NCI-H2029 treated with DMSO at 0.1 percent for 48 hours (cell line): Measurements from ENCODE around the gene PIGC.

ENCODE experiments used
- DNase-seq: peaks from one replicate; lab custom pipeline; 2025; lab: John Stamatoyannopoulos, UW

PIGC gene

DNA sequence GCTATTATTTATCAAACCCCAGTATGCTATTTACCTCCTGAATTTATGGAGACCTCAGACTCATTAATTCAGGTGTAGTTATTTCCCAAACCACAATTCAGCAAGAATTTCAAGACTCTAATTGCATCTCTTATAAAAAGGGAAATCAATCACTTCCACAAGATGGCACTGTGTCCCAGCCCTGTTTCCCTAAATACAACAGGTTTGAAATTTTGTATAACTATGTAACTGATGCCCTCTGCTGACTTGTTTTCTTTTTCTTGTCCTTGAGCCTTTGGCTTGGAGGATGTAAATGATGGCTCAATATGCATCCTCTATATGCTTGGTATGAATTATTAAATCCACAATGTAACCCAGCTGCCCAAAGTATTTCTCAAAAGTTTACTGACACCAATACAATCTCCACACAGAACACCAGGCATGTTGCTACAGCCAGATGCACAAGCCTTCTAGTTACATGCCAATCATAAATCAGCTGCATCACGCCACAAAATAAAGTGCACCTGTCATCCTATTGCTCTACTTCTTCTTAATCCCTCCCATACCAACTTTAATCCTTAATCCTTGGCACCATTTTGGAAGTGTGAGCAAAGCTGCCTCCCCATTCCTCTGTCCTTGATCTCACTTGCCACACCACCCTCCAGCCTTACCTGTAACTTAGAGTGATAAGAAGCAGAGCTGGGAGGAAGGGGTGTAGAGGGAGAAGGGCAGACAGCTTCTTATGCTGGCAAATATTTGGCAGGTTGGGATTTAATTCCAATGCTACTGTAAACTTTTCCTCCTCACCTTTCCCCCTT, 14.3 kb downstream of the PIGC start:
- peak; percentile 21 for DNase-seq

DNA sequence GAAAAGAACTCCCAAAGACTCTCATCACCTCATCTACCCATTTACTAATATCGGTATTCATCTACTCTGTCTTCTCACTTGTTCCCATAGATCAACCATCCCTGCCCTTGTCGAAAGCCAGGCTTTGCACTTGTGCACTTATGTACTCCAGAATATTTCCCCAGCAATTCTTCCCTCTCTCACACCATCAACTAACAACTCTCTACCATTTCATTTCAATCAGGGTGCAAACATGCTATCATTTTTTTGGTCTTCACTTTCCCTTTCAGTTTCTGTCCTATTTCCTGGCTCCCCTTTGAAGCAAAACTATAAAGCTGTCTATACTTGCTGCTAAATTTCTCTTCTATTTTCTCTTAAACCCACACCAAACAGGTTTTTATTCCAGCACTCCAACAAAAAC, 16.7 kb downstream of the PIGC start:
- no peak for DNase-seq

DNA sequence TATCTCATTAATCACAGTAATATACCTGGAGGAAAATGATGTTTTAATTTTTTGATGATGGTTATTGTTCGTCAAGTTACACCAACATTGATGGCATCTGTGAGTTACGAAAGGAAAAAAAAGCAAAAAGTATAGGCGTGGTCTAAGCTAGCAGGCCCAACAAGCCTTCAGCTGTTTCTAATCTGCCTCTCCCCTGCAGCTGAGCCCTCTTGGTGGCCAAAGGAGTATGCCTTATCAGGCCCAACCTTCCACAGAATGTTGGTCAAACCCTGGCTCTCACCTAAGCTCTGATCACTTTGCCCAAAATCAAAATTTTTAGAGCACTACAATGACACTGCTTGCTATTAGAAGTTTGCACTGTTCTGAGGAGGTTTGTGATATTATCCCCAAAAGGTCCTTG, 18.5 kb downstream of the PIGC start:
- DNase-seq: no peak

DNA sequence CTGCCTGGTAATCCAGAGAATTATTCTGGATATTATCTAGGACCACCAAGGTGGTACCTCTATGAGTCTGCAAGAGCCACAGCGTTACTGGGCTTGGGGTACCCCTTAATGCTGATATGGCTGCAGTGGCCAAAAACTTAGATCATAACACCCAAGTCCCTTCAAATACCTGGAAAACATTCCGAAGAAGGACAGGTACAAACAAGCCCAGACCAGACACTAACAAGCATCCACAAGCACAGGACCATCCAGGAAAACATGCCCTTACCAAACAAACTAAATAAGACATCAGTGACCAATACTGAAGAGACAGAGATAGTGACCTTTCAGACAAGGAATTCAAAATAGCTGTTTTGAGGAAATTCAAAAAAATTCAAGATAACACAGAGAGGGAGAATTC, 20.5 kb downstream of the PIGC start:
- DNase-seq: no peak

DNA sequence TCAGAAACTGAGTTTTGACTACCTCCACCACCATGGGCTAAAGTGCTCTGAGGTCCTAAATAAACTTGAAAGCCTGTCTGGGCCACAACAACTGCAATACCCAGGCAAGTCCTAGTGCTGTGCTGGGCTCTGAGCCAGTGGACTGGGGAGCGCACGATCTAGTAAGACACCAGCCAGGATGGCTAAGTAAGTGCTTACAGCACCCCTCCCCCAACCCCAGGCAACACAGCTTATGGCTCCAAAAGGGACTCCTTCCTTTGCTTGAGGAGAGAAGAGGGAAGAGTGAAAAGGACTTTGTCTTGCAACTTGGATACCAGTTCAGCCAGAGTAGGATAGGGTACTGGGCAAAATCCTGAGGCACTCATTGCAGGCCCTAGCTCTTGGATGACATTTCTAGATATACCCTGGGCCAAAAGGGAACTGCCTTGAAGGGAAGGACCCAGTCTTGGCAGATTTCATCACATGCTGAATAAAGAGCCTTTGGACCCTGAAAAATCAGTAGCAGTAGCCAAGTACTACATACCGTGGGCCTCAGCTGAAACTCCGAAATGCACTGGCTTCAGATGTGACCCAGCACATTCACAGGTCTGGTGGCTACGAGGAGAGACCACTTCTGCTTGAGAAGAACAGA, 21.8 kb downstream of the PIGC start:
- DNase-seq: no peak

DNA sequence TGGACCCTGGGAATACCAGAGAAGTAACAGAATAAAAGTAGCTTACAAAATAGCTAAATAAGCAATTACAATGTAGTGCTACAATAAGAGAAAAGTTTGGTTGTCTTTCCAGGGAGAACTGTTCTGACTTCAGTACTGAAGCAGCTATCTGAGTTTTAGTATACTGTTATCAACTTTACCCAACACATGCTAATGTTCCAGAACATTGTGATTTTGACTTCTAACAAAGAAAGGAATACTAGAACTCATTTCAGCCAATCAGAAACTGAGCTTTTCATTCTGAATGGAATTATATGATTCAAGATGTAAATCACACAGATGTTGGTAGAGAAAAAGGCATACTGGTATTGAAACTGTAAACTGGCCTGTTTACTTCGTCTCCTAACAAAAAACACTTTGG, 23.5 kb downstream of the PIGC start, which contains the start of gene C1orf105:
TSS of gene C1orf105 (plus strand) at position 301 of the 400 bp plus-strand sequence. CDS start 201 bp downstream, outside the sequence.
- no peak for DNase-seq

DNA sequence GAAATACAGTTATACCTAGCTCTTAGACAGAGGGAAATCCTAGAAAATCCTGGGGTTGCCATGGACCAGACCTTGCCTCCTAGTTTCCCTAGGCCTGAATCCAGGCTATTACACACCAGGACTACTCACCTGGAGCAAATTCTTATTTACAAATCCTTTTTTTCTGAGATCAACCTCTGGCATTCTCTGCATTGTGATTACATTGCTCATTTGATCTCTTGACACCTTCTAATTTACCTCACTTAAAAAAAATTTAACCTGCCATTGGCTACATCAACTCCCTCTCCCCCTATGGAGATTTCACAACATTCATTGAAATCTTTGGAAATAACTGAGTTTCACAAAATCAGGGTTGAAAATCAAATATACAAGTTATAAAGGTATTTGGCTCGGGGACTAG, 26.3 kb downstream of the PIGC start:
- DNase-seq: no peak

DNA sequence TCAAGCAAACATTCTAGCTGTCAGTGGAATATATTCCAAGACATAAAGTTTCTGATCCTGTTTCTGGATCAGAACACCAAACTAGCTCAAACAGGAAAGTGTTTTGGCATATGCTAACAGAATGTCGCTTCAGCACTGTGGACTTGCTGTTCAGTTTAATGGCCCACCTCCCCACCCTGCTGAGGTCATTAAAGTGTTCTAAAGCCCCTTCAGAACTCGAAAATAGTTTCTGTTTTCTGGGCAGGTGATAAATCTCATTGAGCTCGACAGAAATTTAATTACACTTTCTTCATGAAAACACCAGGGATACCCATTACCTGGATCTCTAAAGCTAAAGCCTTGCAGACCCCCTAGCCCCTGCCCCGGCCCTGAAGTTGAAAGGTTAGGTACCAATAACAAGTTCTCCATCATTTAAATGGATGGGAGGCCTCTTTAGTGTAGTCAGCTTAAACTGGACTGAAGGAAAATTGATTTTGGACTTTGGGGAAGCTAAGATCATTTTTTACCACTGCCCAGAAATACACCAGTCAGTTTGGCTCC, 27.3 kb downstream of the PIGC start:
- DNase-seq: no peak

DNA sequence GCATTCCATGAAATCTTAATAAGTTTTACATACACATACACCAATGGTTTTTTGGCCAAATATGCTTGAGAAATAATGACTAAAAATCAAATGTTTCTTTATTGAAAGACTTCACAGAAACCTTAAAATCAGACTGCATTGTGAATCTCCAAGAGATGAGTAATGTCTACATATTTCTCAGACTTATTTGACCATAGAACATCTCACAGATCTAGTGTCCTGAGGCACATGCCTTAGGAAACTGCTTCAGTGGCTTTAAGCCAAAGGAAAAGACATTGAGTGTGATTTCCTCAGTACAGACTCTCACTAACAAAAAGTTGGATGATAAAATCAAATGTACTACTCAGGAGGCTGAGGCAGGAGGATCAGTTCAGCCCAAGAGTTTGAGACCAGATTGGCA, 29.5 kb downstream of the PIGC start:
- DNase-seq: no peak

DNA sequence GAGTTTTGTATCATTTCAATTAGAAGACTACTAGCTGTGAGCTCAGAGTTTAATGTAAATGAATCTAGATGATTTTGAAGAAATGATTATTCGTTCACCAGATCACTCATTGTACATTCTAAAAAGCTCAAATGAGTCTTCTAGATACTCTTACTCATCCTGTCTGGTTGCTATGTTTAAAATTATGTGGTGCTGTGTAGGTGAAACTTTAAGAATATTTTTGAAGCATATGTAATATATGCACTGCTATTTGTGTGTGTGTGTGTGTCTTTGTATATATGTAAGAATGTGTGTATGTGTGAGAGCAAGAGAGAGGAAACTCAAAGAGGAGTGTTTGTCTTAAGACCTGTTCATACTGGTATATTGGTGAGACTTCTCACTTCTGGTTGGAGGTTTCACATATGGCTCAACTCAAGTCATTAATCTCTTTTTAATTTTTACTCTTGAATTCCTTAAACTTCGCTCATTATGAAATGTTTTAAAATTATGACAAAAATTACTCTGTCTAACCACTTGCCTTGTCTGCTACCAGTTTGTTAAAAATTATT, 32.0 kb downstream of the PIGC start:
- no peak for DNase-seq

DNA sequence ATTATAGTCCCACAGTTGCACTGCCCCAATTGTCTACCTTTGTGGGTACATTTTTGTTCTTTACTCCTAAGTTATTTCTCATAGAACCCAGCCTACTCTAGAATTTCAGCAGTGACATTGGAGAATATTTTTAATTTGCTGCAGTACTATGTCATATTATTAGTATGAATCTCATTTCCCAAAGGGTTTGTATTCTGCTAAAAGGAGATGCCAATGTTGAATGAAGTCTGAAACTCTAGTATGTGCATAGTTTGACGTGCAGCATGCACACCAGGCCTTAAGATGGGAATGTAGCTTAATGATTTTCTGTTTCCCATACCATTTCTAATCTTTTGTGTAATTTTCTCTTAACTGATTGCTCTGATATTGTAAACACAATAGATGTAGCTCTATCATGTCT, 33.8 kb downstream of the PIGC start:
- no peak for DNase-seq

DNA sequence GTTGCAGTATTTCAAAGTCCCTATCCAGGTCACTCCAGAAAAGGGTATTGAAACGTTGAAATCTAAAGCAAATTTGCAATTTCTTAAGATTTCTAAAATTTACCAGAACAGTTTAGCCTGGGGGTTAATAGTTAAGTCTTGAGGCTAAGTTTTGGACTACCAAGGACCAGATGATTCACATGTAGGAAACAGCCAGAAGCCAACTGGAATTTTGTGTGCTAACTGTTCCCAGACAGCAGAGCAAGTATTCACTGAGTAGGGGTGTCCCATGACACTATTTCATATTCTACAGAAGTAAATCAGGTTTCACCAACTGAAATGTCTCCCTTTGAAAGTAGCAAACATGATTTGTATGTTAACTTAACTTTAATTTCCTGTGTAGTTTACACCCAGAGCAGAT, 34.9 kb downstream of the PIGC start:
- no peak for DNase-seq

DNA sequence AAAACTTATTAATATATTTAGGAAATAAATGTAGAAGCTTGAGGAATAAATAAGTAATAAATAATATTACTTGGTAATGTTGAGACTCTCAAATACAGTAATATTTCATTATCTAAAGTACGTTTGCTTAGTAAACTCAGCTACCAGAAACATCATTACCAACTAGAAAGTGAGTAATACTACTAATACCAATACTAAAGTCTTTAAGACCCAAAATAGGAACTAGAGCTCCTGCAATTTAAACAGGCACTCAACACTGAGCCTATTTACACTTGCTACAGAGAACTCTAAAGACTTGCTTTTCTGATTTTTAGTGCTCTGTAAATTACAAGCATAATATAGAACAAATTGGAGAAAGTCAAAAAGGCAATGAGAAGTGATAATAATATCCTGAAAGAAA, 36.9 kb downstream of the PIGC start:
- DNase-seq: no peak

DNA sequence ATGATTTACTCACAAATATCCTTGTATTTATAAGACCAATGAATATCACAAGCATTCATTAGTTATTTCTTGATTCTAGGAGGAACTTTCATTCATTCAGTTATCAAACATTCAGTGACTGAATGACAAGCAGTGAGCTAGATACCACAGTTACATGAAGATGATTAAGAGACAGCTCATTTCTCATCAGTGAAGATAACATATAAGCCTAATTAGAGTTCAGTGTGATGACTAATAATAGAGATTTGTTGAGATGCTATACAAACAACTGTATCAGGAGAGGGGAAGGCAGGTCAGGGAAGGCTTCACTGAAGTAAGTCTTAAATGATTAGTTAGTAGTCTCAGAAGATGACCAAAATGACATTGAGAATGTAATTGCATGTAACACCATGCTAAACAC, 38.0 kb downstream of the PIGC start:
- DNase-seq: no peak

DNA sequence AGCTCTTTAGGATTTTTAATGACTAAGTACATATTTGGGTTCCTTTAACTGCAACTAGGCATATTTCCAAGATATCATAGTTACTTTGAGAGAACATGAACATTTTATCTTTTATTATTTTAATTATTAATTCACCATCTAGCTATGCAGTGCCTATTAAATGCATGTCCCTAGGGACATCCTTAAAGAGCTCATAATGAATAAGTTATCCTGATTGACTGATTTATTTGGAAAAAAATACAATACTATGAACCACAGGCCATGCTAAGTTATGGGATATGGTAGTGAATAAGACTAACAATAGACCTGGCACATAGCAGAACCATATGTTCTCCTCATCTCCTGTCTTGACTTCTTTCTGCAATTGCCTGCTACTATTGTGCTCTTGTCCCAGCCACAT, 39.7 kb downstream of the PIGC start:
- DNase-seq: no peak

DNA sequence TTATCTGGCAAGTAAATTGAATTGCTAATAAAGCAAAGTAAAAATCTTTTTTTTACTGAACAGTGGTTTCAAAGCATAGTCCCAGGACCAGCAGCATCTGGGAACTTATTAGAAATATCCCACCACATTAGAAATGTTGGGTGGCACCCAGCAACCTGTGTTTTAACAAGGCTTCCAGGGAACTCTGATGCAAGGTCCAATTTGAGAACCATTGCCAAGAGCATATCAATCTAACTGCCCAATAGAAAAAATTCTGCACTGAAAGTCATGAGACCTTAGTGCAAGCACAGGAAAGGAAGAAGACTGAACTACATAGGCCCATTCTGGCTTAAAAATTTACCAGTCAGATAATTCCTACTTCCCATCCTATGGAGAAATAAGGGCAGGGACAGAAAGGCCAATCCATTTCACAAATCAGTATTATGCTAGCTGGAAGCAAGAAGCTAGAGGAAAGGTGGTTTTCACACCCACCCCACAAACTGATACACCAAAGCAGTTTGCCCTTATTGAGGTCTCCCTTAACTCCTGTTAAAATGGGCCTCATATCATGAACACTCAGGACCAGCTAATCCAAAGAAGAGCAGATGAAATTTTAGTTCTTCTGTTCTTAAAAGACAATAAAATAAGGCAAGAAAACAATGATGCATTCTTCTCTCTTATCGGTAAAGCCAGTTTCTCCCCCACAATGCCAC, 40.8 kb downstream of the PIGC start:
- DNase-seq: no peak

DNA sequence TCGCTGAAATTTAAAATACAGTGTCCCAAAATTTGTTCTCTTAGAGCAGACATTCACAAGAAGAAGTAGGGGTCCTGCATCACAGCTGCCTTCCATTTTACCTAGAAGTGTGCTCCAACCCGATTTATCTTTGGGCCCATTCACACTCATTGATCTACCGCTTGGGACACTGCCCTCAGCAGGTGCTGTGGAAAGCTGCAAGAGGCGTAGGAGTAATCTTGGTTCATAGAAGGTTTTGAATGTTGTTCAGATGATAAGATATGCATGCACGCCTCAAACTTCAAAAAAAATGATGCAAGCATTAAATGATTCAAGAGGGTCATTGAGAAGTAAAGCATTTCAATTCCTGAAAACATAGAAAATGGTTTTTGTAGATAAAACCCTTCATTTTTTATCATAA, 42.0 kb downstream of the PIGC start:
- DNase-seq: no peak

DNA sequence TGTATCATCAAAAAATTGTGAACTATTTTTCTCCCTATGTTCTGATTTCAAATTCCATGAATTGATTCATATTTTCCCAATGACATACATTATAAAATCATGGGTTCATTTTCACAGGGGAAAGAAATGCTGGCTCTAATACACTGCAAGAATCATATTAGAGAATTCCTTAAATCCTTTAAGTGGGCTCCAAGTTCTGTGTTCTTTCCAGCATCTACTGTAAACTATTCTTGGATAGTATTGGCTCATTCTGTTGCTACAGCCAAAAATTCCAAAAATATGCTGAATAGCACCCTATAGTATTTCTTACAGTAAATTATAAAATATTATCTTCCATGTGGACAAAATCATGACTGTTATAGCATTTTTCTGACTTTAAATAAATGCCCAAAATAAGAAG, 42.4 kb downstream of the PIGC start:
- no peak for DNase-seq

DNA sequence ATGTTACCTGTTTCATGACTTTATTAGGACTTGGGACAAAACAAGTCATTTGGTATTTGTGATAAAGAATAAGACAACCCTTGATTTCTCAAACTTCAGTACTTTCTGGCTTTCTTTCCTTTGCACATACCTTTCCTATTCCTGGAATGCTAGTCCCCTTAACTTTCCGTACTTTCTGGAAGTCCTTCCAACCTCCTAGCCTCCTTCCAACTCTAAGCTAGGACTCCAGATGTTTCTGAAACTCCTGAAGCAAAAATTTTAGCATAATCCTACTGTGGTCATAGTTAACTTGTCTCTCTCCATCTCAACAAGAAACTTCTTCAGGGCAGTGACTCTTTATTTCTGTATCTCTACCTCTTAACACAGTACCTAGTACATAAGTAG, 43.2 kb downstream of the PIGC start:
- DNase-seq: no peak

DNA sequence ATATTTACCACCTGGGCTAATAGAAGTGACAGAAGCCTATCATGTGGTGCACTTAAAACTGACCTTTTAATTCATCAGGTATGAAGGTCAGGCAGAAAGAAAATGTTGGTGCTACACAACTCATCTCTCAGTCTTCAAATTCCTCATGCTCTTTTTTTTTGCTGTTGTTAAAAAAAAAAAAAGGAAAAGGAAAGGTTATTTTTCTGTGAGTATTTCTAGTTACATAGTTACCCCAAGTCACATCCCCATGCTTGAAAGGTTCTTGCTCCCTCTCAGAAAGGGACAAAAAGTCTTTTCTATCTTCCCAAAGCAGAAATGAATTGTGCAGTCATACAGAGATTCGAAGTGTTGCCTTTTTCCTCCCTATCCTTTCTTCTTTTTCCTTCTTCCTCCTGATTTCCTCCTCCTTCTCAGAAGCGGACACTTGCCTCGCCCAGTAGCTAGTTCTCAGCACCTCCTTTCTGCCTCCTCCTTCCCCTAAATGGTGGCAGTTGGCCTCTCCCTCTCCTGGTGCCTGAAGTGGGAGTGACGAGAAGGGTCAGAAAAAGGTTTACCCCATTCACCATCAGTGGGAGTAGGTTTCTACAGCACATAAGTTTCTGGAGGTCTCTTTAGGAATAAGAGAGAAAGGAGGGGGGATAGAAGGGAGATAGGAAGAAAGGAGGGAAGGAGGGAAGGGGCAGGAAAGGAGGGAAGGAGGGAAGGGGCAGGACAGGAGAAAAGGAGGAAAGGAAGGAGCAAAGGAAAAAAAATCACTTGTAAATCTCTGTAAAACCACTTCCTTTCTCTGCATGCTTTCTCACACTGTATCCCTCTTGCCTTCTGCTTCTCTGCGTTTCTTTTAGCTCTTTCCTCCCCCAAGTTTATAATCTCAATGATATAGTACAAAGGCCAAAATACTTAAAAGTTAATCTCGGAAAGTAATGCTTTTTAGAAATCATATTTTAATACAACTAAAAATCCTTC, 43.8 kb downstream of the PIGC start:
- DNase-seq: no peak

DNA sequence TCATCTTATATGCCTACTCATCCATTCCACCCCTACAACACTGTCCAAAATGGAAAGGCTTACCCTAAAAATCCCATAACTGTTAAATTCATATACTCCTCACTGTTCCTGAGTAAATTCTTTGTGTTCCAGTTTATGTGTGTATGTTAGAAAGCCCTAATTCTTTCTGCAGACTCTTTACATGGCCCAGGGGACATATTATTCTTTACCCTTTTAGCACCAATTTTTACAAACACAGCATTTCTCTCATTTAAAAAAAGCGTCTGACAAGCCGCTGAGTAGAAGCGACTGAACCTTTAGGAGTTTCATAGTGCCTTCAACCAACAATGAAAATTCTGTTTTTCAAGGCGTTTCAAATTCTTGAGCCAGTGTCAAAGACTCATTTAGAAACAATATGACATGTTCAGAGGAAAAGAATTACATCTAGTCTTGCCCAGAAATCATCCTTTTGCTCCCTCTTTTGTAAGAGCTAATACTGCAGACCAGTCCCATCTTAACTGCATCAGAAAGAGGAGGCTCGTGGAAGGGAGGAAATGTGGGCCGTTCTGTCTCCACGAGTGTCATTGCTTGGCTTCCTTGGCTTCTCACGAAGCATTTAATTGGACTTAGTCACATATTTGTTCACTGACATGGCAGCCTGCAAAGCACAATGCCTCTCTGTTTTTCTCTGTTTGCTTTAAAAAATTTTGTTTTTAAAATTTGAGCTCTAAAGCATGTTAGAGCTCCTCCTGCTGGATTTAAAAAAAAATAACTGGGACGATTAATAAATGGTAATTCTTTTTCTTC, 44.7 kb downstream of the PIGC start:
- DNase-seq: peak; percentile 27
